HEK293T (cell line): ENCODE measurements around the gene ACOT12.

ENCODE experiments used
- CTCF ChIA-PET: fragments of 350-600 bp; formaldehyde crosslinking; extraction: SDS; loops from one replicate; lab custom pipeline; 2021; ENCODE audit warnings: antibody characterized with exemption, inconsistent platforms; lab: Yijun Ruan, JAX
- POLR2A ChIA-PET: fragments of 350-600 bp; formaldehyde crosslinking; extraction: SDS; loops from one replicate; lab custom pipeline; 2020; ENCODE audit warnings: antibody characterized with exemption, inconsistent platforms; lab: Yijun Ruan, JAX
- DNase-seq: peaks from one replicate; pipeline ENCODE4 v3.0.0; 2012; ENCODE audit warnings: mixed read lengths; ENCODE audit errors: extremely low spot score
- ARNT ChIP-seq: fragments of 450-650 bp; IDR thresholded peaks from 2 replicates; pipeline ENCODE4 v1.6.1; 2017; ENCODE audit warnings: mild to moderate bottlenecking
- BHLHE40 ChIP-seq: fragments of 450-650 bp; IDR thresholded peaks from 2 replicates; pipeline ENCODE4 v1.6.1; 2016; ENCODE audit warnings: mild to moderate bottlenecking, moderate library complexity, borderline replicate concordance
- CTBP1 ChIP-seq: fragments of 450-650 bp; IDR thresholded peaks from 2 replicates; pipeline ENCODE4 v1.6.1; 2016; ENCODE audit warnings: borderline replicate concordance
- ELF4 ChIP-seq: fragments of 450-650 bp; IDR thresholded peaks from 2 replicates; pipeline ENCODE4 v1.6.1; 2017; ENCODE audit warnings: antibody characterized with exemption
- FOXA1 ChIP-seq: fragments of 450-650 bp; IDR thresholded peaks from 2 replicates; pipeline ENCODE4 v1.6.1; 2016; ENCODE audit warnings: mild to moderate bottlenecking
- FOXK2 ChIP-seq: fragments of 450-650 bp; IDR thresholded peaks from 2 replicates; pipeline ENCODE4 v1.6.1; 2016; ENCODE audit warnings: mild to moderate bottlenecking
- FOXM1 ChIP-seq: fragments of 450-650 bp; IDR thresholded peaks from 2 replicates; pipeline ENCODE4 v1.6.1; 2017; ENCODE audit warnings: mild to moderate bottlenecking, borderline replicate concordance
- HDGF ChIP-seq: fragments of 450-650 bp; IDR thresholded peaks from 2 replicates; pipeline ENCODE4 v1.6.1; 2017; ENCODE audit warnings: antibody characterized with exemption, borderline replicate concordance
- L3MBTL2 ChIP-seq: fragments of 450-650 bp; conservative IDR thresholded peaks from 2 replicates; pipeline ENCODE4 v1.6.1; 2016; ENCODE audit warnings: mild to moderate bottlenecking
- LEF1 ChIP-seq: fragments of 450-650 bp; IDR thresholded peaks from 2 replicates; pipeline ENCODE4 v1.6.1; 2017; ENCODE audit warnings: mild to moderate bottlenecking, borderline replicate concordance
- NFRKB ChIP-seq: fragments of 450-650 bp; IDR thresholded peaks from 2 replicates; pipeline ENCODE4 v1.6.1; 2016; ENCODE audit warnings: mild to moderate bottlenecking, moderate library complexity
- PKNOX1 ChIP-seq: fragments of 450-650 bp; IDR thresholded peaks from 2 replicates; pipeline ENCODE4 v1.6.1; 2016
- SP1 ChIP-seq: fragments of 450-650 bp; IDR thresholded peaks from 2 replicates; pipeline ENCODE4 v1.6.1; 2017
- SUZ12 ChIP-seq: fragments of 450-650 bp; IDR thresholded peaks from 2 replicates; pipeline ENCODE4 v1.6.1; 2016; ENCODE audit warnings: mild to moderate bottlenecking
- TARDBP ChIP-seq: fragments of 450-650 bp; IDR thresholded peaks from 2 replicates; pipeline ENCODE4 v1.6.1; 2016
- ZNF384 ChIP-seq: fragments of 450-650 bp; IDR thresholded peaks from 2 replicates; pipeline ENCODE4 v1.6.1; 2016

The ACOT12 gene

GRCh38 chr5:81393430-81393782 lies 528 bp downstream of the ACOT12 start:
- POLR2A ChIA-PET, result no interaction called here
- DNase-seq, result no peak
- CTCF ChIA-PET, result no interaction called here
- TF ChIP-seq TARDBP (no peak), HDGF (no peak), L3MBTL2 (no peak), SP1 (no peak), PKNOX1 (no peak), BHLHE40 (no peak), FOXK2 (no peak)

- no peak for TF ChIP-seq FOXA1
- TF ChIP-seq HDGF, result no peak
- no peak for TF ChIP-seq SUZ12
- no peak for TF ChIP-seq ARNT
- no peak for TF ChIP-seq FOXK2
- TF ChIP-seq BHLHE40, result no peak
- no peak for TF ChIP-seq LEF1
- TF ChIP-seq ZNF384, result no peak
- no peak for TF ChIP-seq SP1
- no peak for TF ChIP-seq ELF4
- no peak for TF ChIP-seq PKNOX1
- no peak for TF ChIP-seq TARDBP
- no peak for TF ChIP-seq L3MBTL2
- no peak for TF ChIP-seq NFRKB
- no peak for TF ChIP-seq CTBP1
- TF ChIP-seq FOXM1, result no peak
- POLR2A ChIA-PET, result no interaction called here
Observed at GRCh38 chr5:81389025-81389424, 4.9 kb downstream of the ACOT12 start.

GRCh38 chr5:81388169-81388568 lies 5.8 kb downstream of the ACOT12 start:
- ChIA-PET POLR2A (no interaction called here), CTCF (no interaction called here)
- DNase-seq, result no peak
- no peak for TF ChIP-seq SP1
- TF ChIP-seq FOXM1, result no peak
- no peak for TF ChIP-seq ZNF384
- no peak for TF ChIP-seq L3MBTL2
- no peak for TF ChIP-seq TARDBP
- no peak for TF ChIP-seq HDGF
- TF ChIP-seq FOXK2, result no peak
- no peak for TF ChIP-seq NFRKB
- no peak for TF ChIP-seq BHLHE40
- no peak for TF ChIP-seq LEF1
- TF ChIP-seq FOXA1, result no peak
- TF ChIP-seq ARNT, result no peak
- TF ChIP-seq CTBP1, result no peak

More at GRCh38 chr5:81389025-81389424, 4.9 kb downstream of the ACOT12 start:
- CTCF ChIA-PET, result no interaction called here
- no peak for DNase-seq

- TF ChIP-seq FOXK2 (no peak), FOXM1 (no peak), SP1 (no peak), CTBP1 (no peak), PKNOX1 (no peak), BHLHE40 (no peak), SUZ12 (no peak), L3MBTL2 (no peak), ELF4 (no peak), TARDBP (no peak), LEF1 (no peak), FOXA1 (no peak), NFRKB (no peak), ZNF384 (no peak), HDGF (no peak), ARNT (no peak)
- ChIA-PET CTCF (interaction anchor here (0.6 kb wide), 1 partner anchor 63 kb away, joined by 4 read pairs; no protein-coding TSS in a partner anchor), POLR2A (no interaction called here)
- no peak for DNase-seq
Observed at GRCh38 chr5:81383867-81384266, 10.1 kb downstream of the ACOT12 start.

- DNase-seq, result no peak
- CTCF ChIA-PET, result no interaction called here
- TF ChIP-seq SP1 (no peak), FOXK2 (no peak), ARNT (no peak), PKNOX1 (no peak), FOXM1 (no peak), CTBP1 (no peak), BHLHE40 (no peak), L3MBTL2 (no peak), NFRKB (no peak), ELF4 (no peak), ZNF384 (no peak), LEF1 (no peak), FOXA1 (no peak), SUZ12 (no peak), HDGF (no peak), TARDBP (no peak)
- POLR2A ChIA-PET, result no interaction called here
Observed at GRCh38 chr5:81371354-81371876, 22.5 kb downstream of the ACOT12 start.
